Activated T-cell treated with anti-CD3 and anti-CD28 coated beads, Interleukin-2, amount 50 U/mL, for 1 hour (primary cell): Measurements from ENCODE around the gene APC.
"Not testable (repeated sequence)": the region's sequence is repeated elsewhere in the genome, so short reads cannot be mapped to it uniquely, and the experiment has no call there.

Source experiments
- DNase-seq: peaks from one replicate; pipeline ENCODE4 v3.0.0-alpha.2; 2020

APC gene

DNA sequence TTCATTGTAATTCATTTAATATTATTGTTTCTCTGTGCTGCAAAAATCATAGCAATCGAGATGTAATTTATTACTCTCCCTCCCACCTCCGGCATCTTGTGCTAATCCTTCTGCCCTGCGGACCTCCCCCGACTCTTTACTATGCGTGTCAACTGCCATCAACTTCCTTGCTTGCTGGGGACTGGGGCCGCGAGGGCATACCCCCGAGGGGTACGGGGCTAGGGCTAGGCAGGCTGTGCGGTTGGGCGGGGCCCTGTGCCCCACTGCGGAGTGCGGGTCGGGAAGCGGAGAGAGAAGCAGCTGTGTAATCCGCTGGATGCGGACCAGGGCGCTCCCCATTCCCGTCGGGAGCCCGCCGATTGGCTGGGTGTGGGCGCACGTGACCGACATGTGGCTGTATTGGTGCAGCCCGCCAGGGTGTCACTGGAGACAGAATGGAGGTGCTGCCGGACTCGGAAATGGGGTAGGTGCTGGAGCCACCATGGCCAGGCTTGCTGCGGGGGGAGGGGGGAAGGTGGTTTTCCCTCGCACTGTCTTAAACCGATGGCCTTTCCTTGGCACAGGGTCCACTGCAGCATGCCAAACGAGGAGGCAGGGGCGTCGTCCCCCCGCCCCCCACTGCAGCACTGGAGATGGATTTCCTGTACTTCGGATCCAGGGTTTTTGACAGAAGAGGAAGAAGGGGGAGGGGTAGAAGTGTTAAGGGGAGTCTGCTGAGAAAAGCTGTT is at the start of gene APC:
Gene APC (plus strand): TSS at position 423 of the 728 bp plus-strand sequence. CDS start 17,006 bp downstream, outside the sequence.
- DNase-seq: peak; percentile 77

DNA sequence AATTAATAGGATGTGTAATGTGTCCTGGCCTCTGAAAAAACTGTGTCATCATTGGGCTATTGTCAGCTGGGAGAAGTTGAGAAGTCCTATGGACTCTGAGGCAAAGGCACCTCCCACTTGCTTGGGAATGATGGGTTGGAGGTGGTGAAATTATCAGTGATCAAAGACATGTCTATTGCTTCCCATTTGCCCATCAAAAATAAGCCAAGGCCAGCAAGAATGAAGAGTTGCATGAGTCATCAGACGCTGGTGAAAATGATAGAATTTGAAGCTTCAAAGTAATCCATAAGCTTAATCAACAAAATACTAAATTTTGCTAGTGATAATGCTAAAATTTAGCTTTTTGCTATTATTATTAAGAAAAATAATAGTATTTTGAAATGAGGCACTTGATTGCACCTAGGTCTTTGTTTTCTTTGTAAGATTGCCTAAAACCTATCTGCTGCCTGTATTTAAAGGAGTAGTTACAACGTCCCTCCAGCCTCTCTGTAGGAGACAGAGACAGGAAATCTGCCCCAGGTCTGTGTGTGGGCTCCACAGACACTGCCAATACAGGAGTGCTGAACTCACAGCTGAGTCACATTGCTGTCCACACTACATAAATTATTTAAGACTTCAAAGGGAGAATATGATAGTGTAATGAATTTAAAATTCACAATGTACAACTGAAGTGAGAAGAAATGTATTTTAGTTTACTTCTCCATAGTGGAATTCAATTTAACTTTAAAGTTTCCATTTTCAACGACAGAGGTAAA is 48.4 kb upstream of the APC start:
- DNase-seq: no peak

DNA sequence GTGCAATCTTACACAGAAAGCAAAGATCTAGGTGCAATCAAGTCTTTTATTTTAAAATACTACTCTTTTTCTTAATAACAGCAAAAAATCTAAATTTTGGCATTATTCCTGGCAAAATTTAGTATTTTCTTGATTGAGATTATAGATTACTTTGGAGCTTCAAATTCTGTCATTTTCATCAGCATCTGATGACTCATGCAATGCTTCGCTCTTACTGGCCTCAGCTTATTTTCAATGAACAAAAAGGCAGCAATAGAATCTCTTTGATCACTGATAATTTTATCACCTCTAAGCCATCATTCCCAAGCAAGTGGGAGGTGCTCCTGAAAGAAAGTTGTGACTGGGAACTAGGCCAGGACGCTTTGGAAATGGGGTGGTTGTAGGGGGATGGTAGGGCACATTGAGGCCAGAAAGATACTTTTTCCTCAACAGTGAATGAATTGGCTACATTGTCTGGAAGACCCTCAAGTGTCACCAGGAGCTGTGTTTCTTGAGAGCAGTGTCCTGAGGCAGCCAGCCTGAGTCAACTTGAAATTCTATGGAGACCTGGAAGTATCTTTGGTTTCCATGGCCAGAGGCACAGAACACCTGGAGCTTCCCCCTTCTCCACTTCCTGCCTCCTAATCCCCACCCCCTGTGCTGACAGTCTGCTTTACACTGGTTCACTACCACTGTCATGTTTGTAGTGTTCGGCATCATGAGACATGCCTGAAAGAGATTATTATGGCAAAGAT is 46.9 kb upstream of the APC start:
- no peak for DNase-seq

DNA sequence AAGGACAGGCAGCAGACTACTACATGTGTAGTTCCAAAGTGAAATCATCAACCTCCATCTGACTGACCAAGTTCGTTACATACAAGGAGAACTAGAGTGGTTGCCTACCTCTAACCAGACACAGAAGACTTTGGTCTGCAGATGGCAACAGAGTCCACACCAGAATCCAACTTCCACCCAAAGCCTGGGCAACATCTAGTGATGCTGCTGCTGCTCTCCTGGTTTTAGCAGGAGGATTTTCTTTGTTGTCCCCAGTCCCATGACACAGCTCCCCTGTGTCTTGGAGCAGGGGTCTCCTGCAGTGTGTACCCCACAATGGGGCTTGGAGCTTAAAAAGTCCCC is 46.4 kb upstream of the APC start:
- DNase-seq: no peak

DNA sequence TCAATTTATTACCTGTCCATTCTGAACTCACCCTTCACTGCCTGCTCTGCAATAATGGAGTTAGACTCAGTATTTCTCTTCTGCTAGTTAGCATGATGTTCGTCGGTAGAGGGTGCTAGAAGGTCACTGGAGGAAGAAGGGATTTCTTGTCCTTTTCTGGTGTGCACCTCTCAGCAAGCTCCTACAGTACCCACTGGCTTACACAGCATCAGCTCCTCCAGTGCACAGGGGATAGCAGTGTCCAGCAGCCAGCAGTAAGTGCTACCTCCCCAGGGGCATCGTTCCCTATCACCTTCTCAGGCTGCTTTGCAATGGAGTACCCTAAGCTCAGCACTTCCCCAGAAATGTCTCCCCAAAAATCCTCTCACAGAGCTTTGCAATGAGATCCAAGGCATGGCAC is 45.9 kb upstream of the APC start:
- DNase-seq: no peak

DNA sequence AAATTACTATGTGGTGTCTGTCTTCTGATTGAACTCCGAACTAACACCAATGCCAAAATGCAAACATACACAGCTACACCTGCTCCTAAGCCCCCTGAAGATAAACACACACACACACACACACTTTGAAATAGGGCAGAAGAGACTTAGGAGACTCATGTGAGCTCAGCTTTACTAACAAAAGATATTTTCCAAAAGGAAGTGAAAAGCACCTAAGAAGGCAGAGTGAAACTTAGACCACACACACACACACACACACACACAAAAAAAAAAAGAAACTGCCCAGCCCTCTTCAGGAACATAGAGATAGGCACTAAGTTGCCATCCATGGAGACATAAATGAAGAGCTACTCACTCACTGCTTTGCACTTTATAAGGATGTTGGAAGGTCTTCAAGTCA is 45.2 kb upstream of the APC start:
- DNase-seq: no peak

DNA sequence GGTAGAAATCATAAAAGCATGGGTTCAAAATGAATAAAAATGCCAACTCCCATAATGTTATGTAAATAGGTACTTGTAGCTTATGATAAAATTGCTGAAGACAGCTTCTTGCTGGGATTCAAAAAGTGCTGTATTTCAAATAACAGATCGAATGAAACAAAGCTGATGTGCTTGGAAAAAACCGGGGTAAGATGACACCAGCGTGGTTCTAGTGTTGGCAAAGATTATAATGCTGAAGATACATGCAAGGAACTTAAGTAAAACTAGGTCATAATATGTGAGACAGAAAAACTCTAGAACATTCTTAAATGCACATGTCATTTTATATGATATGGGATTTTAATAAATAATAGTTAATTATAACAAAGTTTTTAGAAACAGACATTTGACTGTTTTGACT is 44.4 kb upstream of the APC start:
- DNase-seq: no peak

DNA sequence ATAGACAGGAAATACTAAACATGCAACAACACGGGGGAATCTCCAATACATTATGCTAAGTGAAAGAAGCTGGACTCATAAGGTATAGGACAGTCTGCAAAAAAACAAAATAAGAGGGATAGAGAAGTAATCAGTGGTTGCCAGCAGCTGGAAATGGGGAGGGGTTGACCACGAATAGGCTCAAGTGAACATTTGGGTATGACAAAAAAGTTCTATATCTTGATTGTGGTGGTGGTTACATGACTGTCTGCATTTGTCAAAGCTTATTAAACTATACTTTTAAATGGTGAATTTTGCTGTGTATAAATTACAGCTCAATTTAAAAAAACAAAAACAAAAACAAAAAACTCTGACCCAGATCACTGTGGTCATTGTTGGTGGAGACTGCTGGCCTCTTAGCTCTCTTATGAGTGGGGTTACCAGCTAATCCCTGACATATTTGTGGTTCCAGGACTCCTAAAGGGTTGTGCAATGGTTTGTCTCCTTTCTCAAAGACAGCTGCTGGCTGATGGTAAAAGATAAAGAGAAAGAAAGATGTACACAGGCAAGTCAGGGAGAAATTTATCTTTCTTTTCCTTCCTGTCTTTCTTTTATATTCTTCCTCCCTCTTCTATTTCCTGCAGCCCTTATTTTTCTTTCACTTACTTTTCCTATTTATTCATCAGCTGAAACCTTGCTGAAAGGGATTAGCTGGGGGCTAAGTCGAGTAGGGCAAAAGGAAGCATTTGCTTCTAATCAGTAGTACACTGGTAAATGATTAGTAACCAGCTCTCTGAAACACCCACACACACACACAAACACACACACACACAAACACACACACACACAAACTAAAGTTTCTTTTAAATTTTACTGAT is 42.6 kb upstream of the APC start:
- no peak for DNase-seq

DNA sequence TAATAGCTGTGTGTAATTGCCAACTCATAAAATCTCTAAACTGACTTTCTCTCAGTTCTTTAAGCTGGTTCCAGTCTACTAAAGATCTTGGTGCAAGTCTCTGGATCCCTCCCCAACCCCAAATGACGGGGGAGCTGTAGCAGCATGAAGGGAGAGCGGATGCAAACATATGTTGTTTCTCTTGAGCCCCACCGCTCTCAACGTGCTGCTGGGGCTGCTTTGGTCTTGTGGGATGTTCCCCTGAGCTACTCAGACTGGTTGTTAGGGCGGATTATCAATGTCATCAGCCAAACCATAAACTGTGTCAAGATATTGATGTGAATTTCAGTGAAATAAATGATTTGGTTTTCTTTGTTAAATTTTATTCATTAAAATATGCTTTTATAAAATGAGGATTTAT is 40.9 kb upstream of the APC start:
- no peak for DNase-seq

DNA sequence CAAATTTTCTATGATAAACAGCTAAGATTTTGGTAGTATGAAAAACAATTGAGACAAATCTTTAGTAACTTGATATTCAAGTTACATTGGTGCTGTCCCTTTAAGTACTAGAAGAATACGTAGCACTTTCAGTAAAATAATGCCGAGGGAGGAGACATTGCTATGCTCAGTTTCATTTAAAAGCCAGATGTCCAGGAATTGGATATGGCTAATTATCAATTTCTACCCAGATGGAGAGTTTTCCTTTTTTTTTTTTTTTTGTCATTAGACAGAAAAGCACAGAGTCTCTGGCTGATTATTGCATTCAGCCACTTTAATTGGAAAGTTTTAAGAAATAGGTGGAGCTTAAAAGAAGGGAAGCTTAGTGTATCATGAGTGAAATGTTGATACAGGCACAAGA is 40.4 kb upstream of the APC start:
- no peak for DNase-seq

DNA sequence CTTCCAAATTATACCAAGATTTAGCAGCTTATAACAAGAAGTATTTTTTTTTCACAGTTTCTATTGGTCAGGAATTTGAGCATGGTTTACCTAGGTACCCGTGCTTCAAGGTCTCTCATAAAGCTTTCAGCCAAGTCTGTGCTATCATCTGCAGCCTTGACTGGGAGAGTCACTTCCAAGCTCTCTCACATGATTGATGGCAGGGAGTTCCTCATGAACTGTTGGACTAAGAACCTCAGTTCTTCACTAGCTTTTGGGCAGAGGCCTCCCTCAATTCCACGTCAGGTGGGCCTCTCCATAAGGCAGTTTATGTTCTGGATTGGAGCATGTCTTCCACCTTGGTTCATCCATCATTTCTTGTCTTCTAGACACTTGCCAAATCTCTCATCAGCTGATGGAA is 39.9 kb upstream of the APC start:
- DNase-seq: no peak

DNA sequence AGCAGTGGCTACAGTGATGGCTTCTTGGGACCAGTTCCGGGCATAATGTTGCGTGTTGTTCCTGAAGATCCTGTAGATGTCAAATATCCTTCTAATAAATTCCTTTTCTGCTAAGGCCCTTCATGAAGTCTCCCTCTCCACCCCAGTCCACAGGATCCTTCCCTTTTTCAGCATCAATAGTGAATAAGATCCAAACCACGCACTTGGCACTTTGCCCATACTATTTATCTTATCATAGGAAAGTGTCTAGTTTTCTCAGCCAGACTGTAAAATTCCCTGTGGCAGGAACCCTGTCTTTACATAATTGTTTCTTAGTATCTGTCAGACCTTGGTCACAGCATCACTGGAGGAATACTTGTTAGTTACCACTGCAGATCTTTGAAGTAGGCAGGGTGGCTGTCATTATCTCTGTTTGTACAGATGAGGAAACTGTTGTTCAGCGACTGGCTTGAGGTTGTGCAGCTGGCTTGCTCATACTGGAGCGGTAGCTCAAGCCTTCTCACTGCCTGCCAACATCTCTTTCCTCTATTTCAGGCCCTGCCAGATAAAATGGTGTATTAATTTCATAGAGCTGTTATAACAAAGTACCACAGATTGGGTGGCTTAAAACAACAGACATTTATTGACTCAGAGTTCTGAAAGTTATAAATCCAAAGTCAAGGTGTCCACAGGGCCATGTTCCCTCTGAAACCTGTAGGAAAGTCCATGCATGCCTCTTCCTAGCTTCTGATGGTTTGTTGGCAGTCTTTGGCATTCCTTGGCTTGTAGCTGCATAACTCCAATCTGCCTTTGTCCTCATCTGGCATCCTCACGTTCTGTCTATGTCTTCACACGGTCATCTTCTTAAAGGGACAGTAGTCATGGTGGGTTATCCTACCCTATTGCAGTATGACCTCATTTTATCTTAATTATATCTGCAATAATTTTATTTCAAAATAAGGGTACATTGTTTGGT is 33.5 kb upstream of the APC start:
- no peak for DNase-seq

DNA sequence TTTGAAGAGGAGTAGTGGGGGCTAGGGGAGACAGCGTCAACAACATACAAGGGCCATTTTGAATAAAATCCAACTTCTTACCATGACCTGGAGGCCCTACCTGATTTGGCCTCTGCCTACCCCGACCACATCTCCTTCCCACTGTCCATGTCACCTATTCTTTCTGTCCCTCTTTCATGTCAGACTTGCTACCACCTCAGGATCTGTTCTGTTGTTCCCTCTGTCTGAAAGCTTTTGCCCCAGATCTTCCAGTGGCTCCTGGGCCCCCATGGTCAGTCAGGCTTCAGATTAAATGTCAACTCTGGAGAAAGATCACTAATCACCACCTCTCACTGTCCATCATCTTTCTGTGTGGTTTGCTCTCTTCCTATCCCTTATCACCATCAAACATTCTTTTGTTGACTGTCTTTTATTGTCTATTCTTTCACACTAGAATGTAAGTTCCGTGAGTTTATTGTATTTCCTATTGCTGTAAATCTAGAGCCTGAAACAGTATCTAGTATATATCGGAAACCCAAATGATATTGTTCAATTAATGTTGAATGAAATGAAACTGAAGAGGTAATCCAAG is 31.2 kb upstream of the APC start:
- no peak for DNase-seq

DNA sequence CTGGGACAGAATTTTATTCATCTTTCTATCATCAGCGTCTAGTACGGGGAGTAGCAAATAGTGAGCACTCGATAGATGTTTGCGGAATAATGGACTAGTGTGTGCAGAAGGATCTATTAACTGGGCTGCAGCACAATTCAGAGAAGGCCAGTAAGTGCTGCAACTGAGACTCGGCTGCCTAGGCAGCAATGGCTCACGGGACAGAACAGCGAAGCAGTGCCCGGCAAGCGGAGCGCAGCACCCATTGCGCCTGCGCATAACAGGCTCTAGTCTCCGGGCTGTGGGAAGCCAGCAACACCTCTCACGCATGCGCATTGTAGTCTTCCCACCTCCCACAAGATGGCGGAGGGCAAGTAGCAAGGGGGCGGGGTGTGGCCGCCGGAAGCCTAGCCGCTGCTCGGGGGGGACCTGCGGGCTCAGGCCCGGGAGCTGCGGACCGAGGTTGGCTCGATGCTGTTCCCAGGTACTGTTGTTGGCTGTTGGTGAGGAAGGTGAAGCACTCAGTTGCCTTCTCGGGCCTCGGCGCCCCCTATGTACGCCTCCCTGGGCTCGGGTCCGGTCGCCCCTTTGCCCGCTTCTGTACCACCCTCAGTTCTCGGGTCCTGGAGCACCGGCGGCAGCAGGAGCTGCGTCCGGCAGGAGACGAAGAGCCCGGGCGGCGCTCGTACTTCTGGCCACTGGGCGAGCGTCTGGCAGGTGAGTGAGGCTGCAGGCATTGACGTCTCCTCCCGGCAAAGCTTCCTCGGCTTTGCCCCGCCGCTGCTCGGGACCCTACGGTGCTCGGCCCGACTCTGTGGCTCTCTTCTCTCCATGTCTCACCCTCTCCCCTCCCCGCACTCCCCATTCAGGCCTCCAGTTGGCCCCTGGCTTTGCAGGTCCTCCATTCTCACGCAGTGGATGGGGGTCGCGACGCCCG is 30.2 kb upstream of the APC start:
- DNase-seq: peak; percentile 91

DNA sequence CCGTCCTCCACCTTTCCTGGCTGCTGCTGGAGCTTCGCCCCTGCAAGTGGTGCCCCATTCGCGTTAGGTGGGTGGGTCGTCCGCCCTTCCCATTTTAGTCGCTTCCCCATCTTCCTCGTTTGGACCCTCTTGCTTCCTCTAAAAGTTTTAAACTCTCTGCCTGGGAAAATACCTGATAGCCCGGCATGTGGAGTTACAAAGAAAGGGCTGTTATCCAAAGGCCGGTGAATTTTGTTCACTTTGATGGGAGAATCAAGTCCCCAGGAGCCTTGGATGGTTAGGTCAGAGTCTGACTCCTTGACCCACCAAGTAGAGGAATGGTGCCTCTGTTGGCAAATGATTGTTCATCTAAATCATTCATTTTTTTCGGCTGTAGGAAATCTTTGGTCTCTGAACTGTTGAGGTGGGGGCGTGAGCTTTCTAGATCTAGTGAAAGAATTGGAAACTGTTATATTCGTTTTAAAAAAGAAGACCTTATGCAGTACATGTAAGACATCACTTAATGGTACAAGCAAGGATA is 29.5 kb upstream of the APC start:
- no peak for DNase-seq

DNA sequence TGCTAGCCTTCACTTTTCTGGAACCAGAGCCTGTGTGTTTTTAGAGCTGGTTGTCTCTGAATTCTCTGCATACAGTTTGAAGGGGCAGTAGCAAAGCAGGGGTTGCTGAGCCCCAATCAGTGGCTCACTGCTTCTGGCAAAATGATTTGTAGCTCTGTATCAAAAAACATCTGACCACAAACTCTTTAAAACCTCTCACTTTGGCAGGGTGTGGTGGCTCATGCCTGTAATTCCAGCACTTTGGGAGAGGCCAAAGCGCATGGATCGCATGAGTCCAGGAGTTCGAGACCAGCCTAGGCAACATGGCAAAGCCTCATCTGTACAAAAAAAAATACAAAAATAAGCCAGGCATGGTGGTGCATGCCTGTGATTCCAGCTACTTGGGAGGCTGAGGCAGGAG is 28.3 kb upstream of the APC start:
- no peak for DNase-seq

DNA sequence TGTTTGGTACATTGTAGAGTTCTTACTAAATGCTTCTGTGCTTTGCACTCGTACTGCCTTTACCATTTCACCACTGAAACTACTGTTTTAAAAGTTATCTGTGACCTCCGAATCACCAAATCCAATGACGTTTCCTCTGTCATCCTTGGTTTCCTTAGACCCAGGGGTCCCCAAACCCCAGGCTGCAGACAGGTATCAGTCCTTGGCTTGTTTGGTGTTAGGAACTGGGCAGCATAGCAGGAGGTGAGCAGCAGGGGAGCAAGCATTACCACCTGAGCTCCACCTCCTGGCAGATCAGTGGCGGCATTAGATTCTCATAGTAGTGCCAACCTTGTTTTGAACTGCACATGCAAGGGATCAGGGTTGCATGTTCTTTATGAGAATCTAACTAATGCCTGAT is 26.8 kb upstream of the APC start:
- no peak for DNase-seq

DNA sequence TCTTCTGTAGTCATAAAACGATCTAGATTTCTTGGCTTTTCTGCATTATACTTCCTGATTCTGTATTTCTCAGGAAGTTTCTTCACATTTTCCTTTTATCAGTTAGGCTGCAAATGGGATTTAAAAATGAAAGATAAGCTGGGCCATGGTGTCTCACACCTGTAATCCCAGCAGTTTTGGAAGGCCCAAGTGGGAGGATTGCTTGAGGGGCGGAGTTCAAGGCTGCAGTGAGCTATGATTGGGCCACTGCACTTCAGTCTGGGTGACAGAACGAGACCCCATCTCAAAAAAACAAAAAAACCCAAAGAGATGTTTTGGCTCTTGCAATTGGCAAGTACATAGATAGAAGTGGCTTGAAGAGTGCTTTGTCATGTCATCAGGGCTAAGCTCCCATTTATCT is 26.2 kb upstream of the APC start:
- DNase-seq: no peak

DNA sequence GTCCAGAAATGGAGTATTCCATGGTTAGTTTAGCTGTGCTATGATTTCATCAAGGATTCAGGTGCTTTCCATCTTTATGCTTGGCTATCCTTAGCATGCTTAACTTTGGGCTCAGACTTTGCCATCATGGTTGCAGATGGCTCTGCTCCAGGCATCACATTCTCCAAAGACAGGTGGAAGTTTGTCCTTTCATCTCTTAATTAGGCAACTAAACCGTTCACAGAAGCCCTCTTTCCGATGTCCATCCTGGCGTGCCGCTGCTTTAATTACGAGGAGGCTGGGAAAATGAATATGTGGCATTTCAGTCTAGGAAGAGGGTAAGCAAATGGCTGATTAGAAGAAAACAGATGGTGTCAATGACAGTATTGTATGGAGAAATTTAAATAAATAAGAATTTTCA is 24.5 kb upstream of the APC start:
- DNase-seq: no peak

DNA sequence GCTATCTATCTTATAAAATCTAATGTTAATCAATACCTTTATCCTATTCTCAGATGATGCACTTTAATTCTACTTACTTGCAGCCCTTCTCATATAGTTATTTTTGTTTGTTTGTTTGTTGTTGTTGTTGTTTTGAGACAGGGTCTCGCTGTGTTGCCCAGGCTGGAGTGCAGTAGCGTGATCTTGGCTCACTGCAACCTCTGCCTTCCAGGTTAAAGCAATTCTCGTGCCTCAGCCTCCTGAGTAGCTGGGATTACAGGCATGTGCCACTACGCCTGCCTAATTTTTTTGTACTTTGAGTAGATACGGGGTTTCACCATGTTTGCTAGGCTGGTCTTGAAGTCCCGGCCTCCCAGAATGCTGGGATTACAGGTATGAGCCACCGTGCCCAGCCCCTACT is 20.8 kb upstream of the APC start:
- DNase-seq: not testable (repeated sequence)
